HEK293 (cell line): Measurements from ENCODE around the gene STAC.

Experiments
- CTCF ChIA-PET: fragments of 350-600 bp; formaldehyde crosslinking; extraction: SDS; loops from one replicate; lab custom pipeline; 2021; ENCODE audit warnings: antibody characterized with exemption; lab: Yijun Ruan, JAX
- POLR2A ChIA-PET: fragments of 300-600 bp; formaldehyde crosslinking; extraction: SDS; loops from one replicate; lab custom pipeline; 2020; ENCODE audit warnings: antibody characterized with exemption, inconsistent platforms; lab: Yijun Ruan, JAX
- H3K27ac ChIP-seq: fragments of 200-500 bp; sonication (Bioruptor generic); 2 replicates; pipeline ENCODE4 v1.5.1; 2014; ENCODE audit warnings: low read depth, low read length, control low read depth, inconsistent platforms; ENCODE audit errors: extremely low read depth
- H3K36me3 ChIP-seq, 2 experiments: fragments of 200-500 bp in 1 of 2; sonication (Bioruptor generic) in 1 of 2; 1 replicate in 1 of 2; 2 replicates in 1 of 2; pipeline ENCODE4 v1.5.1; 2014 to 2017; ENCODE audit warnings: inconsistent platforms in 2 of 2, low read length in 2 of 2; ENCODE audit not compliant: control insufficient read depth in 2 of 2, insufficient read depth in 1 of 2
- H3K4me1 ChIP-seq: fragments of 200-500 bp; sonication (Bioruptor generic); 2 replicates; pipeline ENCODE4 v1.5.1; 2014; ENCODE audit warnings: mild to moderate bottlenecking, low read length, inconsistent platforms; ENCODE audit not compliant: control insufficient read depth, insufficient read depth
- H3K4me3 ChIP-seq: 2 replicates; pipeline ENCODE4 v1.5.1; 2011; ENCODE audit warnings: low read depth, mild to moderate bottlenecking, control low read depth, low read length, moderate library complexity
- H3K9me3 ChIP-seq: fragments of 200-500 bp; sonication (Bioruptor generic); 2 replicates; pipeline ENCODE4 v1.5.1; 2014; ENCODE audit warnings: low read depth, low read length, inconsistent platforms; ENCODE audit not compliant: control insufficient read depth, insufficient read depth
- BCL11A ChIP-seq: fragments of 450-650 bp; formaldehyde crosslinking; IDR thresholded peaks from 2 replicates; pipeline ENCODE4 v1.5.1; 2016; ENCODE audit warnings: low read depth, missing biosample characterization, missing genetic modification characterization
- GLIS1 ChIP-seq: fragments of 450-650 bp; formaldehyde crosslinking; IDR thresholded peaks from 2 replicates; pipeline ENCODE4 v1.5.1; 2016; ENCODE audit warnings: missing biosample characterization, missing genetic modification characterization
- HOXC10 ChIP-seq: sonication (generic); formaldehyde crosslinking; IDR thresholded peaks from 2 replicates; pipeline ENCODE4 v1.8.1; 2023; ENCODE audit warnings: mild to moderate bottlenecking, missing genetic modification reagents
- HOXD13 ChIP-seq: sonication (generic); formaldehyde crosslinking; IDR thresholded peaks from 2 replicates; pipeline ENCODE4 v1.8.0; 2022; ENCODE audit warnings: missing genetic modification reagents, borderline replicate concordance
- MYNN ChIP-seq: fragments of 450-650 bp; formaldehyde crosslinking; IDR thresholded peaks from 2 replicates; pipeline ENCODE4 v1.5.1; 2016; ENCODE audit warnings: missing biosample characterization, missing genetic modification characterization, borderline replicate concordance
- ZNF138 ChIP-seq: fragments of 450-650 bp; formaldehyde crosslinking; IDR thresholded peaks from 2 replicates; pipeline ENCODE4 v1.5.1; 2016; ENCODE audit warnings: missing biosample characterization, missing genetic modification characterization, borderline replicate concordance
- ZNF292 ChIP-seq: fragments of 450-650 bp; formaldehyde crosslinking; IDR thresholded peaks from 2 replicates; pipeline ENCODE4 v1.5.1; 2016; ENCODE audit warnings: low read depth, missing biosample characterization, missing genetic modification characterization, borderline replicate concordance
- ZNF302 ChIP-seq: fragments of 450-650 bp; formaldehyde crosslinking; IDR thresholded peaks from 2 replicates; pipeline ENCODE4 v1.5.1; 2016; ENCODE audit warnings: missing biosample characterization, missing genetic modification characterization, low read depth
- ZNF423 ChIP-seq: fragments of 450-650 bp; formaldehyde crosslinking; IDR thresholded peaks from 2 replicates; pipeline ENCODE4 v1.5.1; 2016; ENCODE audit warnings: missing biosample characterization, missing genetic modification characterization
- ZNF433 ChIP-seq: fragments of 450-650 bp; formaldehyde crosslinking; IDR thresholded peaks from 2 replicates; pipeline ENCODE4 v1.5.1; 2016; ENCODE audit warnings: missing biosample characterization, missing genetic modification characterization, low read depth
- ZNF501 ChIP-seq: fragments of 450-650 bp; formaldehyde crosslinking; IDR thresholded peaks from 2 replicates; pipeline ENCODE4 v1.5.1; 2016; ENCODE audit warnings: missing biosample characterization, missing genetic modification characterization
- ZNF521 ChIP-seq: fragments of 450-650 bp; formaldehyde crosslinking; IDR thresholded peaks from 2 replicates; pipeline ENCODE4 v1.5.1; 2017; ENCODE audit warnings: missing biosample characterization, mild to moderate bottlenecking, missing genetic modification characterization
- ZNF529 ChIP-seq: fragments of 450-650 bp; formaldehyde crosslinking; IDR thresholded peaks from 2 replicates; pipeline ENCODE4 v1.5.1; 2017; ENCODE audit warnings: missing genetic modification characterization, missing biosample characterization; ENCODE audit not compliant: insufficient replicate concordance
- ZNF560 ChIP-seq: fragments of 450-650 bp; formaldehyde crosslinking; IDR thresholded peaks from 2 replicates; pipeline ENCODE4 v1.5.1; 2017; ENCODE audit warnings: missing biosample characterization, missing genetic modification characterization, borderline replicate concordance
- ZNF624 ChIP-seq: fragments of 450-650 bp; formaldehyde crosslinking; IDR thresholded peaks from 2 replicates; pipeline ENCODE4 v1.5.1; 2017; ENCODE audit warnings: missing biosample characterization, missing genetic modification characterization
- ZNF707 ChIP-seq: fragments of 450-650 bp; formaldehyde crosslinking; IDR thresholded peaks from 2 replicates; pipeline ENCODE4 v1.5.1; 2016; ENCODE audit warnings: missing biosample characterization, missing genetic modification characterization
- ZNF76 ChIP-seq: fragments of 450-650 bp; formaldehyde crosslinking; IDR thresholded peaks from 2 replicates; pipeline ENCODE4; 2016; ENCODE audit warnings: low read depth, missing biosample characterization, missing genetic modification characterization, borderline replicate concordance
- ZNF792 ChIP-seq: fragments of 450-650 bp; formaldehyde crosslinking; IDR thresholded peaks from 2 replicates; pipeline ENCODE4 v1.5.1; 2016; ENCODE audit warnings: missing biosample characterization, missing genetic modification characterization
- TF ChIP-seq, protein P1 (sequence below): fragments of 450-650 bp; formaldehyde crosslinking; IDR thresholded peaks from 2 replicates; pipeline ENCODE4 v1.5.1; 2016; ENCODE audit warnings: missing biosample characterization, missing genetic modification characterization
- TF ChIP-seq, protein P2 (sequence below): fragments of 450-650 bp; formaldehyde crosslinking; IDR thresholded peaks from 2 replicates; pipeline ENCODE4 v1.5.0; 2017; ENCODE audit warnings: missing biosample characterization, missing genetic modification characterization, borderline replicate concordance
- TF ChIP-seq, protein P3 (sequence below): fragments of 450-650 bp; IDR thresholded peaks from 2 replicates; pipeline ENCODE4 v1.5.1; 2018; ENCODE audit warnings: missing biosample characterization, missing genetic modification characterization
- TF ChIP-seq, protein P4 (sequence below): fragments of 450-650 bp; formaldehyde crosslinking; IDR thresholded peaks from 2 replicates; pipeline ENCODE4 v1.5.1; 2017; ENCODE audit warnings: missing biosample characterization, missing genetic modification characterization
- TF ChIP-seq, protein P5 (sequence below): fragments of 450-650 bp; formaldehyde crosslinking; IDR thresholded peaks from 2 replicates; pipeline ENCODE4 v1.5.1; 2016; ENCODE audit warnings: missing biosample characterization, missing genetic modification characterization

STAC gene

DNA sequence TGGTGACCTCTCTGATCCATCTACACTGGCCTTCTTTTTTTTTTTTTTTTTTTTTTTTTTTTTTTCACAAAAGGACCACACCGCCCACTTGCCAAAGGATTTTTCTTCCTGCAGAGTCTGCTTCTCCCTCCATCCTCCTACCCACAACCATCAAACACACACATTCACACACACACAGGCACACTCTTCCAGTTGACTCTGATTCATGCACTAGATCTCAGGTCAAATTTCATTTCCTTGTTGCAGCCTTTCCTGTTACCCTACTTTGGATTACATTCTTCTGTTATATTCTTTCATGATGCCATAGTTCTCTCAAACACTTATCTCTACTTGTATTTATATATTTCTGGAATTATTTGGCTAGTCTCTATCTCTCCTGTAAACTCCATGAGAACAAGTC, 133.9 kb downstream of the STAC start:
- POLR2A ChIA-PET = no interaction called here
- Histone ChIP-seq H3K27ac (no peak overlapping the region), H3K4me1 (no peaks in the 10 kb centered on the region), H3K9me3 (no peaks in the 10 kb centered on the region), H3K4me3 (no peak overlapping the region), H3K36me3 (no peaks in the 10 kb centered on the region; a peak in 1 of 3 replicates)
- TF ChIP-seq ZNF521 (tag by site-specific recombination) = no peak
- TF ChIP-seq ZNF423 (tag by site-specific recombination) = no peak
- TF ChIP-seq, protein P1, sequence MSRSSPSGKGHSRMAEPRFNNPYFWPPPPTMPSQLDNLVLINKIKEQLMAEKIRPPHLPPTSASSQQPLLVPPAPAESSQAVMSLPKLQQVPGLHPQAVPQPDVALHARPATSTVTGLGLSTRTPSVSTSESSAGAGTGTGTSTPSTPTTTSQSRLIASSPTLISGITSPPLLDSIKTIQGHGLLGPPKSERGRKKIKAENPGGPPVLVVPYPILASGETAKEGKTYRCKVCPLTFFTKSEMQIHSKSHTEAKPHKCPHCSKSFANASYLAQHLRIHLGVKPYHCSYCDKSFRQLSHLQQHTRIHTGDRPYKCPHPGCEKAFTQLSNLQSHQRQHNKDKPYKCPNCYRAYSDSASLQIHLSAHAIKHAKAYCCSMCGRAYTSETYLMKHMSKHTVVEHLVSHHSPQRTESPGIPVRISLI (tag by site-specific recombination) = no peak
- no peak for TF ChIP-seq ZNF138 (tag by site-specific recombination)
- TF ChIP-seq ZNF529 (tag by site-specific recombination) = no peak
- TF ChIP-seq, protein P2, sequence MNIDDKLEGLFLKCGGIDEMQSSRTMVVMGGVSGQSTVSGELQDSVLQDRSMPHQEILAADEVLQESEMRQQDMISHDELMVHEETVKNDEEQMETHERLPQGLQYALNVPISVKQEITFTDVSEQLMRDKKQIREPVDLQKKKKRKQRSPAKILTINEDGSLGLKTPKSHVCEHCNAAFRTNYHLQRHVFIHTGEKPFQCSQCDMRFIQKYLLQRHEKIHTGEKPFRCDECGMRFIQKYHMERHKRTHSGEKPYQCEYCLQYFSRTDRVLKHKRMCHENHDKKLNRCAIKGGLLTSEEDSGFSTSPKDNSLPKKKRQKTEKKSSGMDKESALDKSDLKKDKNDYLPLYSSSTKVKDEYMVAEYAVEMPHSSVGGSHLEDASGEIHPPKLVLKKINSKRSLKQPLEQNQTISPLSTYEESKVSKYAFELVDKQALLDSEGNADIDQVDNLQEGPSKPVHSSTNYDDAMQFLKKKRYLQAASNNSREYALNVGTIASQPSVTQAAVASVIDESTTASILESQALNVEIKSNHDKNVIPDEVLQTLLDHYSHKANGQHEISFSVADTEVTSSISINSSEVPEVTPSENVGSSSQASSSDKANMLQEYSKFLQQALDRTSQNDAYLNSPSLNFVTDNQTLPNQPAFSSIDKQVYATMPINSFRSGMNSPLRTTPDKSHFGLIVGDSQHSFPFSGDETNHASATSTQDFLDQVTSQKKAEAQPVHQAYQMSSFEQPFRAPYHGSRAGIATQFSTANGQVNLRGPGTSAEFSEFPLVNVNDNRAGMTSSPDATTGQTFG (tag by site-specific recombination) = no peak
- TF ChIP-seq, protein P3, sequence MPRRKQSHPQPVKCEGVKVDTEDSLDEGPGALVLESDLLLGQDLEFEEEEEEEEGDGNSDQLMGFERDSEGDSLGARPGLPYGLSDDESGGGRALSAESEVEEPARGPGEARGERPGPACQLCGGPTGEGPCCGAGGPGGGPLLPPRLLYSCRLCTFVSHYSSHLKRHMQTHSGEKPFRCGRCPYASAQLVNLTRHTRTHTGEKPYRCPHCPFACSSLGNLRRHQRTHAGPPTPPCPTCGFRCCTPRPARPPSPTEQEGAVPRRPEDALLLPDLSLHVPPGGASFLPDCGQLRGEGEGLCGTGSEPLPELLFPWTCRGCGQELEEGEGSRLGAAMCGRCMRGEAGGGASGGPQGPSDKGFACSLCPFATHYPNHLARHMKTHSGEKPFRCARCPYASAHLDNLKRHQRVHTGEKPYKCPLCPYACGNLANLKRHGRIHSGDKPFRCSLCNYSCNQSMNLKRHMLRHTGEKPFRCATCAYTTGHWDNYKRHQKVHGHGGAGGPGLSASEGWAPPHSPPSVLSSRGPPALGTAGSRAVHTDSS = no peak
- TF ChIP-seq, protein P4, sequence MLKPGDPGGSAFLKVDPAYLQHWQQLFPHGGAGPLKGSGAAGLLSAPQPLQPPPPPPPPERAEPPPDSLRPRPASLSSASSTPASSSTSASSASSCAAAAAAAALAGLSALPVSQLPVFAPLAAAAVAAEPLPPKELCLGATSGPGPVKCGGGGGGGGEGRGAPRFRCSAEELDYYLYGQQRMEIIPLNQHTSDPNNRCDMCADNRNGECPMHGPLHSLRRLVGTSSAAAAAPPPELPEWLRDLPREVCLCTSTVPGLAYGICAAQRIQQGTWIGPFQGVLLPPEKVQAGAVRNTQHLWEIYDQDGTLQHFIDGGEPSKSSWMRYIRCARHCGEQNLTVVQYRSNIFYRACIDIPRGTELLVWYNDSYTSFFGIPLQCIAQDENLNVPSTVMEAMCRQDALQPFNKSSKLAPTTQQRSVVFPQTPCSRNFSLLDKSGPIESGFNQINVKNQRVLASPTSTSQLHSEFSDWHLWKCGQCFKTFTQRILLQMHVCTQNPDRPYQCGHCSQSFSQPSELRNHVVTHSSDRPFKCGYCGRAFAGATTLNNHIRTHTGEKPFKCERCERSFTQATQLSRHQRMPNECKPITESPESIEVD = no peak
- no peak for TF ChIP-seq ZNF433 (tag by site-specific recombination)
- TF ChIP-seq ZNF76 (tag by site-specific recombination) = no peak
- no peak for TF ChIP-seq BCL11A (tag by site-specific recombination)
- CTCF ChIA-PET = no interaction called here

DNA sequence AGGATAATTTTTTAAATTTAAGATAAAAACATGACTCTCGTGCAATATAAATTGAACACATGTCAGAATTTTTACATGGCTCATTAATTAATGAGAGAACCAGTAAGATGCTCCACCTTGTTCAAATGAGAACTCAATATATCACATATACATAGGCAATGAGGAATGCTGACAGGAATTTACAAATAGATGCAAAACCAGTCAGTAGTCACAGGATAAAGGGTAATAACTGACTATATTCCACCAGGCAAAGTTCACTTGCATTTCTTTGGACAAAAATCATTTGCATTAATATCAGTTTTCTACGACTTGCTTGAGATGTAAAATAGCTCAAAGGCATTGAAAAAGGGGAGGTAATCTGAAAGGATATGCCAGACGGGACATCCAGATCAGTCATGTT, 139.4 kb downstream of the STAC start:
- H3K9me3 ChIP-seq = no peaks in the 10 kb centered on the region
- POLR2A ChIA-PET = no interaction called here
- CTCF ChIA-PET = interaction anchor here (0.7 kb wide), 1 partner anchor 22 kb away, joined by 3 read pairs; no protein-coding TSS in a partner anchor
- no peaks in the 10 kb centered on the region for H3K4me1 ChIP-seq
- no peak overlapping the region for H3K27ac ChIP-seq
- no peak overlapping the region for H3K4me3 ChIP-seq
- H3K36me3 ChIP-seq = no peaks in the 10 kb centered on the region; a peak in 1 of 3 replicates
- TF ChIP-seq HOXD13 (CRISPR knock-in tag) (no peak), ZNF624 (no peak), ZNF292 (tag by site-specific recombination) (no peak), ZNF792 (tag by site-specific recombination) (no peak), HOXC10 (CRISPR knock-in tag) (no peak), ZNF560 (tag by site-specific recombination) (no peak), ZNF501 (tag by site-specific recombination) (no peak), ZNF302 (tag by site-specific recombination) (no peak), GLIS1 (tag by site-specific recombination) (no peak), MYNN (tag by site-specific recombination) (no peak), ZNF707 (no peak)
- TF ChIP-seq, protein P4 = no peak
- TF ChIP-seq, protein P5, sequence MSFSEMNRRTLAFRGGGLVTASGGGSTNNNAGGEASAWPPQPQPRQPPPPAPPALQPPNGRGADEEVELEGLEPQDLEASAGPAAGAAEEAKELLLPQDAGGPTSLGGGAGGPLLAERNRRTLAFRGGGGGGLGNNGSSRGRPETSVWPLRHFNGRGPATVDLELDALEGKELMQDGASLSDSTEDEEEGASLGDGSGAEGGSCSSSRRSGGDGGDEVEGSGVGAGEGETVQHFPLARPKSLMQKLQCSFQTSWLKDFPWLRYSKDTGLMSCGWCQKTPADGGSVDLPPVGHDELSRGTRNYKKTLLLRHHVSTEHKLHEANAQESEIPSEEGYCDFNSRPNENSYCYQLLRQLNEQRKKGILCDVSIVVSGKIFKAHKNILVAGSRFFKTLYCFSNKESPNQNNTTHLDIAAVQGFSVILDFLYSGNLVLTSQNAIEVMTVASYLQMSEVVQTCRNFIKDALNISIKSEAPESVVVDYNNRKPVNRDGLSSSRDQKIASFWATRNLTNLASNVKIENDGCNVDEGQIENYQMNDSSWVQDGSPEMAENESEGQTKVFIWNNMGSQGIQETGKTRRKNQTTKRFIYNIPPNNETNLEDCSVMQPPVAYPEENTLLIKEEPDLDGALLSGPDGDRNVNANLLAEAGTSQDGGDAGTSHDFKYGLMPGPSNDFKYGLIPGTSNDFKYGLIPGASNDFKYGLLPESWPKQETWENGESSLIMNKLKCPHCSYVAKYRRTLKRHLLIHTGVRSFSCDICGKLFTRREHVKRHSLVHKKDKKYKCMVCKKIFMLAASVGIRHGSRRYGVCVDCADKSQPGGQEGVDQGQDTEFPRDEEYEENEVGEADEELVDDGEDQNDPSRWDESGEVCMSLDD (tag by site-specific recombination) = no peak
